Glutamatergic neuron (in vitro differentiated cells): ENCODE results near the gene ROBO4. TPM values are rescaled to one million over a fixed set of nuclear protein-coding genes. Genes with fewer than 3 reads are reported as not detected.

Experiments used
- DNase-seq: peaks from one replicate; pipeline ENCODE4 v3.0.0; 2022
- H3K27ac Mint-ChIP-seq: one replicate; pipeline ENCODE4 v1.8.0; 2020; ENCODE audit warnings: mild to moderate bottlenecking, mixed read lengths, inconsistent platforms; ENCODE audit not compliant: unreplicated experiment
- H3K27me3 Mint-ChIP-seq: one replicate; pipeline ENCODE4 v1.8.0; 2020; ENCODE audit warnings: mild to moderate bottlenecking, moderate library complexity, mixed read lengths, inconsistent platforms; ENCODE audit not compliant: unreplicated experiment
- H3K36me3 Mint-ChIP-seq: one replicate; pipeline ENCODE4 v1.8.0; 2020; ENCODE audit warnings: mild to moderate bottlenecking, mixed read lengths, inconsistent platforms; ENCODE audit not compliant: unreplicated experiment
- H3K4me1 Mint-ChIP-seq: one replicate; pipeline ENCODE4 v1.8.0; 2020; ENCODE audit warnings: mild to moderate bottlenecking, low read depth, mixed read lengths, inconsistent platforms; ENCODE audit not compliant: unreplicated experiment
- H3K4me3 Mint-ChIP-seq: one replicate; pipeline ENCODE4 v1.8.0; 2020; ENCODE audit warnings: mild to moderate bottlenecking, mixed read lengths, inconsistent platforms; ENCODE audit not compliant: unreplicated experiment
- H3K9me3 Mint-ChIP-seq: one replicate; pipeline ENCODE4 v1.8.0; 2020; ENCODE audit warnings: mild to moderate bottlenecking, moderate library complexity, mixed read lengths, inconsistent platforms; ENCODE audit not compliant: unreplicated experiment
- CTCF ChIP-seq: fragments of 200-600 bp; sonication (generic); IDR thresholded peaks from one replicate; pipeline ENCODE4 v1.5.0; 2021; ENCODE audit not compliant: partially characterized antibody, unreplicated experiment
- total RNA-seq: library from RNA; stranded (reverse); fragmentation: NEBNext Ultra II Directional; extraction: Animal tissue kit (Norgen Biotek cat#: 25700); gene quantifications from one replicate; pipeline ENCODE4 v1.2.1, GENCODE V29; 2021; ENCODE audit not compliant: unreplicated experiment

Gene ROBO4
- total RNA-seq, 1 donor from 2014 or later = not detected

GRCh38 chr11:124943254-124943616 lies 45.6 kb upstream of the ROBO4 start:
- no peak for DNase-seq
- Mint-ChIP-seq H3K4me1 (no peaks in the 10 kb centered on the region), H3K36me3 (peaks cover 5% of the 10 kb centered on the region), H3K9me3 (no peaks in the 10 kb centered on the region), H3K4me3 (no peak overlapping the region), H3K27me3 (peaks cover 2% of the 10 kb centered on the region), H3K27ac (no peak overlapping the region)
- no peak for TF ChIP-seq CTCF

- no peaks in the 10 kb centered on the region for H3K36me3 Mint-ChIP-seq
- H3K27me3 Mint-ChIP-seq = peaks cover 2% of the 10 kb centered on the region
- H3K27ac Mint-ChIP-seq = no peak overlapping the region
- no peak overlapping the region for H3K4me3 Mint-ChIP-seq
- no peak for TF ChIP-seq CTCF
- no peak for DNase-seq
- no peaks in the 10 kb centered on the region for H3K4me1 Mint-ChIP-seq
- no peaks in the 10 kb centered on the region for H3K9me3 Mint-ChIP-seq
Observed at GRCh38 chr11:124942466-124943253, 45.0 kb upstream of the ROBO4 start.

GRCh38 chr11:124941703-124942102 lies 44.0 kb upstream of the ROBO4 start:
- H3K4me1 Mint-ChIP-seq = no peaks in the 10 kb centered on the region
- TF ChIP-seq CTCF = no peak
- no peak for DNase-seq
- peaks cover 2% of the 10 kb centered on the region for H3K27me3 Mint-ChIP-seq
- no peak overlapping the region for H3K27ac Mint-ChIP-seq
- no peaks in the 10 kb centered on the region for H3K9me3 Mint-ChIP-seq
- H3K36me3 Mint-ChIP-seq = no peaks in the 10 kb centered on the region
- no peak overlapping the region for H3K4me3 Mint-ChIP-seq

- no peak for DNase-seq
- H3K27me3 Mint-ChIP-seq = peaks cover 2% of the 10 kb centered on the region
- no peak overlapping the region for H3K27ac Mint-ChIP-seq
- H3K9me3 Mint-ChIP-seq = no peaks in the 10 kb centered on the region
- no peaks in the 10 kb centered on the region for H3K36me3 Mint-ChIP-seq
- no peak for TF ChIP-seq CTCF
- no peak overlapping the region for H3K4me3 Mint-ChIP-seq
- H3K4me1 Mint-ChIP-seq = no peaks in the 10 kb centered on the region
Observed at GRCh38 chr11:124938970-124939369, 41.3 kb upstream of the ROBO4 start.

GRCh38 chr11:124938206-124938765 lies 40.6 kb upstream of the ROBO4 start:
- no peak for DNase-seq
- no peak for TF ChIP-seq CTCF
- H3K4me1 Mint-ChIP-seq = no peaks in the 10 kb centered on the region
- no peak overlapping the region for H3K27ac Mint-ChIP-seq
- H3K4me3 Mint-ChIP-seq = no peak overlapping the region
- H3K9me3 Mint-ChIP-seq = no peaks in the 10 kb centered on the region
- H3K27me3 Mint-ChIP-seq = peaks cover 2% of the 10 kb centered on the region
- H3K36me3 Mint-ChIP-seq = no peaks in the 10 kb centered on the region
